ENCODE data around the gene TOGARAM2.

TOGARAM2 gene

DNA sequence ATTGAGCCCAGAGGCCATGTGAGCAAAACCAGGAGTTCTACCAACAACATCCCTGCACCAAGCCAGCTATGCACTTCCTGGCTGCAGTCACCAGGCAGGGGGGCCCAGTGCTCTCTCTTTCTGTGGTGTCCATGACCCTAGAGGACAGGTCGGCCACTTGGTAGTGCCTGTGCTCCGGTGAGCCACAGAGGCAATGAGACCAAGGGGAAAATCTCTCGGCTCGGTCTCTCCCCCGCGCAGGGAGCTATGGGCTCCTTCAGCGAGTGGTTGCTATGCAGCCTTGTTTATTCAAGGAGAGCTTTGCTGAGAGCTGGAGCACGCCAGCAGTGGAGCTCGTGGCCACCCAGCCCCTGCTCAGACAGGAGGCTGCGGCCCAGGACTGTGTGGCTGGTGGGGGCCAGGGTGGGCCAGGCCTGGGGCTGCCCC, at the start of gene TOGARAM2:
Gene TOGARAM2, plus strand, starts transcription at position 283 of the 426 bp plus-strand sequence. CDS start 13,537 bp downstream, outside the sequence.
- Histone ChIP-seq H3K27me3 (ENCODE audit: control insufficient read depth, insufficient read depth, low read length) (no peaks in the 10 kb centered on the region), H3K4me1 (no peaks in the 10 kb centered on the region), H3K9me3 (ENCODE audit: control insufficient read depth, low read length) (no peaks in the 10 kb centered on the region), H3K4me3 (ENCODE audit: low read depth, low read length) (no peak within 1 kb of the TSS), H3K27ac (no peak within 1 kb of the TSS), H2AFZ (no peak within 1 kb of the TSS), H3K9ac (no peak within 1 kb of the TSS), H3K79me2 (no peaks in the 10 kb centered on the region), H3K4me2 (ENCODE audit: low read length) (no peak within 1 kb of the TSS), H3K36me3 (ENCODE audit: control insufficient read depth, insufficient read depth, low read length) (no peaks in the 10 kb centered on the region)
- TF ChIP-seq, protein P1, sequence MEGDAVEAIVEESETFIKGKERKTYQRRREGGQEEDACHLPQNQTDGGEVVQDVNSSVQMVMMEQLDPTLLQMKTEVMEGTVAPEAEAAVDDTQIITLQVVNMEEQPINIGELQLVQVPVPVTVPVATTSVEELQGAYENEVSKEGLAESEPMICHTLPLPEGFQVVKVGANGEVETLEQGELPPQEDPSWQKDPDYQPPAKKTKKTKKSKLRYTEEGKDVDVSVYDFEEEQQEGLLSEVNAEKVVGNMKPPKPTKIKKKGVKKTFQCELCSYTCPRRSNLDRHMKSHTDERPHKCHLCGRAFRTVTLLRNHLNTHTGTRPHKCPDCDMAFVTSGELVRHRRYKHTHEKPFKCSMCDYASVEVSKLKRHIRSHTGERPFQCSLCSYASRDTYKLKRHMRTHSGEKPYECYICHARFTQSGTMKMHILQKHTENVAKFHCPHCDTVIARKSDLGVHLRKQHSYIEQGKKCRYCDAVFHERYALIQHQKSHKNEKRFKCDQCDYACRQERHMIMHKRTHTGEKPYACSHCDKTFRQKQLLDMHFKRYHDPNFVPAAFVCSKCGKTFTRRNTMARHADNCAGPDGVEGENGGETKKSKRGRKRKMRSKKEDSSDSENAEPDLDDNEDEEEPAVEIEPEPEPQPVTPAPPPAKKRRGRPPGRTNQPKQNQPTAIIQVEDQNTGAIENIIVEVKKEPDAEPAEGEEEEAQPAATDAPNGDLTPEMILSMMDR (IDR thresholded peaks at IDR 0.05) = no peak

DNA sequence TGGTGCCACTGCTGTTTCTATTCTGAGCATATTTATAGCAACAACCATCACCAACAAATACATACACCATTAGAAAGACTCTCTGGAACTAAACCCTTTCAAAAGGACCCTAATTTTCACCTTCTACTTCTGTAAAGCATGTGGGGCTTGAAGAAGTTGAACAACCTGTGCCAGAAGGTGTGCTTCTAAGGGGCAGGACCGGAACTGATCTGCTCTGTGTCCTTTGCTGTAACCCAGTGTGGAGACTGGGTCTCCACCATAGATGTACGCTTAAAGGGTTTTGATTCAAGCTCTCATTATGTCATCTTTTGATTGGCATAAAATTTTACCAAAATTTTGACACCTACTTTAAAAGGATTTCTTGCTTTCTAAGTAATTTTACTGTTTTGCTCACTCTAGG, 46.3 kb upstream of the TOGARAM2 start:
- H3K4me3 ChIP-seq (ENCODE audit: low read depth, low read length) = no peak overlapping the region
- H3K27me3 ChIP-seq (ENCODE audit: control insufficient read depth, insufficient read depth, low read length) = no peaks in the 10 kb centered on the region
- H3K4me1 ChIP-seq = no peaks in the 10 kb centered on the region
- H3K79me2 ChIP-seq = no peaks in the 10 kb centered on the region
- H3K4me2 ChIP-seq (ENCODE audit: low read length) = no peak overlapping the region
- TF ChIP-seq, protein P1 (IDR thresholded peaks at IDR 0.05) = no peak
- no peak overlapping the region for H3K9ac ChIP-seq
- no peaks in the 10 kb centered on the region for H3K9me3 ChIP-seq (ENCODE audit: control insufficient read depth, low read length)
- no peak overlapping the region for H2AFZ ChIP-seq
- H3K36me3 ChIP-seq (ENCODE audit: control insufficient read depth, insufficient read depth, low read length) = no peaks in the 10 kb centered on the region
- no peak overlapping the region for H3K27ac ChIP-seq

DNA sequence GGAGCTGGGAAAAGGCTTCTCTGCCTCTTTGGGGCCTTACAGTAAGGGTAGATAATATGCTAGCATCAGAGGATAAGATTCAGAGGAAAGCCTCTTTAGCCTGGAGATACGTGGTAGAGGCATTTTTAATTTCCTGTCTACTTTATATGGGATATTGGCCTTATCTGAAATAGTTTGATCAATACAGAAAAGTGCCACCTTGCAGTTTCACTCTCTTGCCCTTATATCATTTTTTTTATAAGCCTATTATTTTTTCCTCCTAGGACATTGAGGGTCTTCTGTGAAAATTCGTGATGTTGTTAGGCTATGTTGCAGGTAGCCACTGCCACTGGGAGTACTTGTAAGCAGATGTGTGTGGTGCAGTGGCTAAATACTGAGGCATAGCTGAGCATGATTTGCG, 40.1 kb upstream of the TOGARAM2 start:
- Histone ChIP-seq H3K36me3 (ENCODE audit: control insufficient read depth, insufficient read depth, low read length) (no peaks in the 10 kb centered on the region), H3K4me2 (ENCODE audit: low read length) (no peak overlapping the region), H3K9me3 (ENCODE audit: control insufficient read depth, low read length) (no peaks in the 10 kb centered on the region), H3K27me3 (ENCODE audit: control insufficient read depth, insufficient read depth, low read length) (no peaks in the 10 kb centered on the region), H3K79me2 (no peaks in the 10 kb centered on the region), H3K27ac (no peak overlapping the region), H2AFZ (no peak overlapping the region), H3K4me3 (ENCODE audit: low read depth, low read length) (no peak overlapping the region), H3K9ac (no peak overlapping the region), H3K4me1 (no peaks in the 10 kb centered on the region)
- TF ChIP-seq, protein P1 (IDR thresholded peaks at IDR 0.05) = no peak

DNA sequence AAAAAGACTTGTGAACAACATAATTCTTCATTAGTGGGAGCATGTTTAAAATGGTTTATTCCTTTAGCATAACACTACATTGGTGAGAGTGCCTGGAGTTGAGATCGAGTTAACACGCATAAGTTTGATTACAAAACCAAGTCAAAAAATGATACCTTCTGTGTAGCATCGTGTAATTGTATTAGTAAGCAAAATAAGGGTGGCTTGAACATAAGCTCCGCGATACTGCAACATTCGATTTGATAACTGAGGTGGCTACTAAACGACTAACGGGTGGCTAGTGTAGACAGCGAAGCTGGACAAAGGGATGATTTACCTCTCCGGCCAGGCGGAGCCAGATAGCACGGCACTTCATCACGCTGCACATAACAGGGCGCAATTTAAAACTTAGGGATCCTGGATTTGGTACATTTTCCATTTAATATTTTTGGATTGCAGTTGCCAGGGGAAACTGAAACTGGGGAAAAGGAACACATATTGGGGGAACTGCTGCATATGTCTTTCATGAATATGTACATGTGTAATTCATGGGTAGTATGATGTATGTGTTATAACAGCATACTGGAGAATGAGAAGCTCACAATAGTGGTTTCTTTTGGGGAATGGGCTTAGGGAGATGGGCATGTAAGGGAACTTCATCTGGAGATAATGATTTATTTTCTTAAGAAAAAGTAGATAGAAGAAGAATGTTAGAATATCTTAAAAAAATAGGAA, 36.4 kb upstream of the TOGARAM2 start:
- no peak overlapping the region for H3K4me2 ChIP-seq (ENCODE audit: low read length)
- H3K4me1 ChIP-seq = no peaks in the 10 kb centered on the region
- H3K36me3 ChIP-seq (ENCODE audit: control insufficient read depth, insufficient read depth, low read length) = no peaks in the 10 kb centered on the region

More for the DNA sequence above, 36.4 kb upstream of the TOGARAM2 start:
- H2AFZ ChIP-seq = no peak overlapping the region
- no peaks in the 10 kb centered on the region for H3K9me3 ChIP-seq (ENCODE audit: control insufficient read depth, low read length)
- H3K27me3 ChIP-seq (ENCODE audit: control insufficient read depth, insufficient read depth, low read length) = no peaks in the 10 kb centered on the region
- no peaks in the 10 kb centered on the region for H3K79me2 ChIP-seq
- H3K9ac ChIP-seq = no peak overlapping the region
- H3K27ac ChIP-seq = no peak overlapping the region
- H3K4me3 ChIP-seq (ENCODE audit: low read depth, low read length) = no peak overlapping the region
- TF ChIP-seq, protein P1 (IDR thresholded peaks at IDR 0.05) = no peak
